ENCODE measurements around the gene MROH7.
A peak's percentile ranks its signal among the peaks of the same experiment; 100 is the strongest.

The MROH7 gene

GRCh38 chr1:54698346-54698745 is 56.8 kb downstream of the MROH7 start:
- no peak for DNase-seq (ENCODE audit: low read depth in 2 of 2)

GRCh38 chr1:54699936-54700525 is 58.4 kb downstream of the MROH7 start:
- no peak for DNase-seq (ENCODE audit: low read depth in 2 of 2)

GRCh38 chr1:54701066-54701465 is 59.5 kb downstream of the MROH7 start:
- no peak for DNase-seq (ENCODE audit: low read depth in 2 of 2)

- no peak for DNase-seq (ENCODE audit: low read depth in 2 of 2)
These were observed 60.4 kb downstream of the MROH7 start for GRCh38 chr1:54701996-54702395.

- no peak for DNase-seq (ENCODE audit: low read depth in 2 of 2)
These were observed 61.9 kb downstream of the MROH7 start for GRCh38 chr1:54703471-54703870.

- DNase-seq (ENCODE audit: low read depth in 2 of 2) = no peak
These were observed 63.6 kb downstream of the MROH7 start for GRCh38 chr1:54705153-54705552.

- DNase-seq (ENCODE audit: low read depth in 2 of 2) = no peak
These were observed 64.8 kb downstream of the MROH7 start for GRCh38 chr1:54706419-54706818.

GRCh38 chr1:54708385-54708784 is 66.8 kb downstream of the MROH7 start:
- no peak for DNase-seq (ENCODE audit: low read depth in 2 of 2)

GRCh38 chr1:54709547-54710292 is 68.1 kb downstream of the MROH7 start:
- DNase-seq (ENCODE audit: low read depth in 2 of 2) = no peak

- DNase-seq (ENCODE audit: low read depth in 2 of 2) = no peak
These were observed 68.8 kb downstream of the MROH7 start for GRCh38 chr1:54710434-54710833.

GRCh38 chr1:54710841-54711240 is 69.3 kb downstream of the MROH7 start:
- DNase-seq (ENCODE audit: low read depth in 2 of 2) = no peak

GRCh38 chr1:54711536-54711935 is 70.0 kb downstream of the MROH7 start:
- no peak for DNase-seq (ENCODE audit: low read depth in 2 of 2)

GRCh38 chr1:54714881-54715492 is 73.4 kb downstream of the MROH7 start:
- no peak for DNase-seq (ENCODE audit: low read depth in 2 of 2)

- DNase-seq (ENCODE audit: low read depth in 2 of 2) = peak; percentile 58 to 80
These were observed 74.1 kb downstream of the MROH7 start, which contains the start of gene TTC4 for GRCh38 chr1:54715493-54716298. Gene TTC4, plus strand, starts transcription at chr1:54715861. Its CDS starts 48 bp downstream, at chr1:54715909.

- no peak for DNase-seq (ENCODE audit: low read depth in 2 of 2)
These were observed 74.9 kb downstream of the MROH7 start for GRCh38 chr1:54716299-54717047.

- no peak for DNase-seq (ENCODE audit: low read depth in 2 of 2)
These were observed 80.1 kb downstream of the MROH7 start for GRCh38 chr1:54721719-54722118.

GRCh38 chr1:54723985-54724384 is 82.4 kb downstream of the MROH7 start:
- DNase-seq (ENCODE audit: low read depth in 2 of 2) = no peak

- no peak for DNase-seq (ENCODE audit: low read depth in 2 of 2)
These were observed 83.2 kb downstream of the MROH7 start for GRCh38 chr1:54724771-54725170.

GRCh38 chr1:54728027-54728426 is 86.4 kb downstream of the MROH7 start:
- no peak for DNase-seq (ENCODE audit: low read depth in 2 of 2)

GRCh38 chr1:54736685-54737084 is 95.1 kb downstream of the MROH7 start:
- no peak for DNase-seq (ENCODE audit: low read depth in 2 of 2)

- no peak for DNase-seq (ENCODE audit: low read depth in 2 of 2)
These were observed 96.7 kb downstream of the MROH7 start for GRCh38 chr1:54738244-54738643.

Data from stimulated activated CD4-positive, alpha-beta T cell treated with anti-CD3 and anti-CD28 coated beads, Interleukin-1b, Interleukin-23, amount 100 ng/mL, for 1 hour (primary cell).